Activated CD8-positive, alpha-beta memory T cell treated with anti-CD3 and anti-CD28 coated beads, Interleukin-2, amount 50 U/mL, for 4 hours (primary cell): Measurements from ENCODE around the gene TYRP1.
"Not testable (repeated sequence)": the region's sequence is repeated elsewhere in the genome, so short reads cannot be mapped to it uniquely, and the experiment has no call there.

Experiments used
- DNase-seq: peaks from one replicate; pipeline ENCODE4 v3.0.0-alpha.2; 2020

The TYRP1 gene, protein sequence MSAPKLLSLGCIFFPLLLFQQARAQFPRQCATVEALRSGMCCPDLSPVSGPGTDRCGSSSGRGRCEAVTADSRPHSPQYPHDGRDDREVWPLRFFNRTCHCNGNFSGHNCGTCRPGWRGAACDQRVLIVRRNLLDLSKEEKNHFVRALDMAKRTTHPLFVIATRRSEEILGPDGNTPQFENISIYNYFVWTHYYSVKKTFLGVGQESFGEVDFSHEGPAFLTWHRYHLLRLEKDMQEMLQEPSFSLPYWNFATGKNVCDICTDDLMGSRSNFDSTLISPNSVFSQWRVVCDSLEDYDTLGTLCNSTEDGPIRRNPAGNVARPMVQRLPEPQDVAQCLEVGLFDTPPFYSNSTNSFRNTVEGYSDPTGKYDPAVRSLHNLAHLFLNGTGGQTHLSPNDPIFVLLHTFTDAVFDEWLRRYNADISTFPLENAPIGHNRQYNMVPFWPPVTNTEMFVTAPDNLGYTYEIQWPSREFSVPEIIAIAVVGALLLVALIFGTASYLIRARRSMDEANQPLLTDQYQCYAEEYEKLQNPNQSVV

DNA sequence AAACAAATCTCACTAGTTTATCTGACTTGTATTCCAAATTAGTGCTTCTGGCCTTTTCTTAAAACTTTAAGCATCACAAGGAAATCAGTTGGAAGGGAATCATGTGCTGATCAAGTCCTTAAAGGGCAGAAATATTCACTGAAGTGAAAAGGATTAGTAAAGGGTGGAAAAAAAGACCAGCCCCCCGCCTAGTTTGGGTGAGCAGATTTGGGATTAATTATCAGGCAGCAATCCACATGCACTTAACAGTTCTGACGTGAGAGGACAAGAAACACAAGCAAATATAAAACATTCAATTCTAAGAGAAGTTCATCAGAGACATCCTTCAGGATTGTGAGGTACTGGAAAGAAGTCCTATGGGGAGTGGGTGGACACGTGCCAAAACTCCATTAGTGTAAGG is at the start of gene TYRP1:
Gene TYRP1 (plus strand): TSS at position 245 of the 400 bp plus-strand sequence. CDS start 612 bp downstream, outside the sequence.
- no peak for DNase-seq

DNA sequence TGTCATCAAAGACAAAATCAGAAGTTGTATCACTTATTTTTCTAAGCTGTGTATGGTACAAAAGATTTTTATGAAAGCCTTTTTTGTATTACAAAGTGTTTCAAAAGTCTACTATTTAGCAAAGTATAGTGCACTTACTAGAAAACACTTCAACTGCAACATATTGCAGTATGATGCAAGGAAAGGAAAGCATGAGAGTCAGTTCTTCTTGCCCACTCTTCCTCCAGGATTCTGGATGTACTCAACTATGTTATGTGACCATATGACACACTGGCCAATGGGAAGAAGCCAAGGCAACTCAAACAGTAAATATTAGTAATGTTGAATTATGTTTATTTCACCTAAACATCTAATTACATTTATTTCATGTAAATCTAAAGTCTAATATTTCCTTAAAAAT is 49.5 kb upstream of the TYRP1 start:
- no peak for DNase-seq

DNA sequence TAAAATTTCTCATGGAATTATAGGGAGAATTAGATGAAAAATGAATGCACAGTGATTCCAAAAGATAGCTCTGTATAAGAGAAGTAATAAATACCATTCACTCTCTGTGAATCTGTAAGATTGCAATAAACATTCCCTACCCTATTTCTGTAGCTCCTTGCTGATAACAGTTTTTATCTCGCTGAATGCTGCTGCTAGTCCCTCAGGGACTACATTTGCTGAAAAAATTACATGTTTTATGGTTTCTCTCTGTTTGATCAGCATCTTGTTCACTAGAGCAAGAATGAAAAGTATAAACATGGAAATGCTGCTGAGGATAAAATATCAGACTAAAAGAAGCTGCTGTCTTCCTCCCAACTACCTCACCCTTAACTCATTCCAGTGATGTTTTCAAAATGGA is 44.3 kb upstream of the TYRP1 start:
- DNase-seq: no peak

DNA sequence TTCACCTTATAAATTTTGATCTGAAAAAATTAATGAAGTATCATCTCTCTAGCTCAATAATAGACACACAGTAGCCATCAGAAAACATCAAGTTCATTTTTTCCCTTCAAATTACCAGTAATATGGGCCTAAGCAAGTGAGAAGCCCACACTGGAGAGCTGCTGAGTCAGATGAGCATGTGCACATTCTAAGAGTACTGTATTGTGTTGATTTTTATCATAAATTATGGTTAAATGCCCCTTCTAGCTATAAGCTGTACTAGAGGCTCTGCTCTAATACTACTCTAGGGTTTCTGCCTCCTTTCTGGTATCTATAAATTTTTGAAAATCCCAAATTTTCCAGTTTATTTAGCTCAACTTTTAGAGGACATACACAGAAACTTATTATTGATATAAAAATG is 42.1 kb upstream of the TYRP1 start:
- no peak for DNase-seq

DNA sequence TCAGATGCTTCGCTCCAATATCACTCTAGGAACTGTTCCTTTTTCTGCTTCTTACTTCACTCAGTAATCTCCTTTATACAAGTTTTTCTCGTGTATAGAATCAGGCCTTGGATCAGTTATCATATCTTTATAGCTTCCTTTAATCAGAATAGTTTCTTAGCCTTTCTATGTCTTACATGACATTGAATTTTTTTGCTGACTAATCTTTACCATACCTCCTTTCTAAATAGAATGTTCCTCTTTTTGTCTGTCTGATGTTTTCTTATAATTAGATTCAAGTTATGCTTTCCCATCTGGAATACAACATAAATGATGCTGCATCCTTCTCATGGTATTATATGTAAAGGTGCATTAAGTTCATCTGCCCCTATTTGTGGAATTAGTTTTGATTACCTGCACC is 40.2 kb upstream of the TYRP1 start:
- no peak for DNase-seq

DNA sequence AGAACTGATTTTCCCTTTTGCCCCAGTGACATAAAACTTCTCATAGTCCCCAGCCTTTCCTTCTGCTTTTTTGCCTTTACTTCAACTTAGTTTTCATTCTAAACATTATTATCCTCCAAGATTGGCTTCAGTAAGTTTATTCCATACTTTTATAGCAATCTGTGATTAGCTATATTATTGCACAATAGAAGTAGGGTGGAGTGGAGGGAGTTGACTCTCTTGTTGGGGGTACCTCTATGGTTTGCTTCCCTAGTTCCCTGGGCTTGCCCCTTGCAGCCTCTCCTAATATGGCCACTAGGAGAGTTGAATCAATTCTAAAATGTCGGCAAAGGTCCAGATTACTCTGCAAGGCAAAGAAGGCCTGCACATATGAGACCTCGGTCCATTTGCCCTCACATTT is 36.4 kb upstream of the TYRP1 start:
- no peak for DNase-seq

DNA sequence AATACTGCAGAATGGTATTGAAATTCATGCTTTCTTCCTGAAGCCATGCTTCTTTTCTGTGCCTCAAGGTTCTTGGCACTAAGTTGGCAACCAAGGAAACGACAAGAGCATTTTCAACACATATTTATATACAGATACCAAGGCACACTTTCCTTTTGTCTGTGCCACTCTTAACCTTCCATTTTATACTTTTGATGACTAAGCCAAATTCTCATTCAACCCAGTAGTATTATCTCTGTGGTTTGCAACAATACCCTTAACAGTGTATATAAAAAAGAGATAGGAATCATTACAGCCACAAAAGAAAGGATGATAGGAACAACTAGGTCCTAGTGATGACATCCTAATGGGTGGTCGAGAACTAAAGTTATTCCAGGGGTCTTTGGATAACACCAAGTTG is 36.0 kb upstream of the TYRP1 start:
- no peak for DNase-seq

DNA sequence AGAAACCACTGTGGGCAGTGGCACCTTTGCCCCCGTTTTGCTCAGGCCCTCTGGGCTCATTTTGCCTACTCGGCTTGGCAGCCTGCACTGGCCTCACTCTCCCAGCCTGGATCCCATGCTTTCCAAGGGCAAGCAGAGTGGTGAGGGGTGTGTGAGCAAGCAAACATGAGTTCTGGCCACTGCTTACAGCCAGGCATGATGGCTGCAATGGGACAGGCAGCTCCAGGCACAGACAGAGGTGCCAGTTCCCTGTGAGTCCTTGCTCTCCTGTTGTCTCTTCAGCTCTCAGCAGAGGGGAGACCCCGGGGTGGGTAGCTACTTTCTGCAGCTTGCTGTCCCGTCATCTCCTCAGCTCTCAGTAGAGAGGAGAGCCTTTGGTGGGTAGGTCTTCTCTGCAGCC is 35.2 kb upstream of the TYRP1 start:
- DNase-seq: no peak

DNA sequence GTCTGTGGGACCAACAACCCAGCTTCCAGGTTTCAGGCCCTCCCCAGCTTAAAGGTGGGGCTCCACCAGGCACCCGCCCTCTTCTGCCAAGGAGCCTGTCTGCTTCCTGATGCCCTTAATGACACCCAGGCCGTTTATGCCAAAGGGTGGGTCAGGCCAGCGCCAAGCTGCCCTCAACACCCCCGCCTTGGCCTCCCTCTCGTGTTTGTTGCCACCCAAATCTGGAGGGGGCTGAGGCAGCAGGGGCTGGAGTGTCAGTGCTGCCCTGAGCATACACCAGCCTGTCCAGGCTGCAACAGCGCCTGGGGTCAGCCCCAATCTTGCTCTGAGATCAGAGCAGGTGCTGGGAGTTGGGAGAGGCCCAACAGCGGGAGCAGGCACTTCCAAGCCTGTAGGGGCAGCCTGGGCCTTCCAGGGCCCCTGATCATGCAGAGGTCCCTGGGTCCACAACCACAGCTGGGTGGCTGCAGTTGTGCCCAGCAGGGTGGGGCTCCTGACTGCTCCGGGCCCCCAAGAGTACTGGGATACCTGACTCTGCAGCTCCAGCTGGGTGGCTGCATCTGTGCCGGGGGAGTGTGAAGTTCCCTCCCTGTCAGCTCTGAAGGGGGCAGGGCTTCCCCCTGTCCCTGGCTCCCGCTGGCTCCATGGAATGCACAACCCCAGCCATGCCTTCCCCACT is 34.5 kb upstream of the TYRP1 start:
- DNase-seq: no peak

DNA sequence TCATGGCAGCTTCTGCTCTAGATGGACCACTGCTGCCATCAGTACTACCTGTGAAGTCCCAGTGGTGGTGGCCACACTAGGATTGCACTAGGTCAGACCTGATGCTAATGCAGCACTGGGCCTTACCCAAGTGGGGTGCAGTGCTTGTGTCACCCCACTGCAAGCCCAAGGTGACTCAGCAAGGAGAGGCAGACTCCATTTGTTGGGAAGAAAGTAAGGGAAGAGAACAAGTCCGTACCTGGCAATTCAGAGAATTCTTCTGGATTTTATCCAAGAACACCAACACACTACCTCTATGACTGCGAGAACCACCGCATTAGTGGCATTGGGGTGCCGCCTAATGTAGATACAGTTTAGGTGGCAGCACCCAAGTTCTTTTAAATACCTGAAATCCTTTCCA is 34.0 kb upstream of the TYRP1 start:
- no peak for DNase-seq

DNA sequence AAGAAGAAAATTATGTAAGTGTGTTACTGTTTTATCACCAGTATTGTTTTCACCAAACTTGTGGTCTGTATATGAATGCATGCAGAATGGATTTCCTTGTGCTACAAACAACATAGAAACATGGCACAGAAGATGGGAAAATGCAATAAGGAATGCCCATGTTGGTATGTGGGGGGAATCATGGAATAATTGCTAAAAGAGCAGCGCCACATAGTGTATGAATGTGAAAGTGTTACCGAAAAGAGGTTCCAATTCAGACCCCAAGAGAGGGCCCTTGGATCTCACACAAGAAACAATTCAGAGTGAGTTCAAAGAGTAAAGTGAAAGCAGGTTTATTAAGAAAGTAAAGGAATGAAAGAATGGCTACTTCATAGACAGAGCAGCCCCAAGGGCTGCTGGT is 26.4 kb upstream of the TYRP1 start:
- DNase-seq: no peak

DNA sequence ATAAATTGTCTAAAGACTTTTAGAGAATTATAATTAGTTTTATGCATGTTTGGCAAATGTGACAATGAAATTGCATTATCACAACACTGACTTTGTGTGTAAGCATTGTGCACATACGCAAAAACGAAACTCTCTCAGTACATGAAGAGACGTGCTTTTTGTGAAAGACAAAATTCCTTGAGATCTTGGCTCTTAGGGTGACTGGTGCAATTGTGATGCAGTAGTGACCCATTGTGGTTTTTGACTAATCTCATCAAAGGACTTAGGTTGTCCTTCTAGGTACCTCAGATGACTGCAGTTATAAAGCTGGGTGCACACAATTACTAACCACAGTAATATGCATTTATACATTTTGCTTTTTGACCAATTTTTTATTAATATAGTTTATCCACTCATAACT is 25.3 kb upstream of the TYRP1 start:
- no peak for DNase-seq

DNA sequence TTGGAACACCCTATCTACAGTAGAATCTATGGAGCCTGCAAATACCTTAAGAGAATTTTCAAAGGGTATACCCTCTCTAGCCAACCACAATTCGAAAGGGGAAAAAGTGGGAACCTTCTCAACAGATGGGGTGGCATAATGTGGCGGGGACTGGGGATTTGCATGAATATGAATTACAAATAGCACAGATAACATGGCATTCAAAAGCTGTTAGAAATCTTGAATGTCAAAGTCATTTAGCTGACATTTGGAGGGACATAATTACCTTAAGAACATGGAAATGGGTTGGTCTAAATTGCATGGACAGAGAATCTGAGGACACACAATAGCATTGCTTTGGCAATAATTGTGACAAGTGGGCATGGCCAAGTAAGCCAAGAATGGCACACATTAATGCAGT is 23.2 kb upstream of the TYRP1 start:
- DNase-seq: no peak

DNA sequence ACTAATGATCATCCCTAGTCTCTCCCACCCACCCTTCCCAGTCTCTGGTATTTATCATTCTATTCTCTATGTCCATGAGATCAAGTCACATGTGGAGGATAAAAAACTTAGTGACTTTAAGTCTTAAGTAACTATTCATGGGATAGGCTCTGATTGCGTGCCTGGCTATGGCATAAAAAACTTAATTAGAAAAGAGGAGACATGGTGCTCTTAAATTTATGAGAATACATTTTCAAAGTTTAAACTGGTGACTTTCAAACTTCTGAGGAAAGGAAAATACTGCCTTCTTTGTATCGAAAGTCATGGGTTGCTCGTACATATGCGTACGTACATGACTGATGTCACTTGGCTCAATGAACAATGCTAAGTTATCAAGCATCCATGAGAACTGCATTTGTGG is 18.2 kb upstream of the TYRP1 start:
- no peak for DNase-seq

DNA sequence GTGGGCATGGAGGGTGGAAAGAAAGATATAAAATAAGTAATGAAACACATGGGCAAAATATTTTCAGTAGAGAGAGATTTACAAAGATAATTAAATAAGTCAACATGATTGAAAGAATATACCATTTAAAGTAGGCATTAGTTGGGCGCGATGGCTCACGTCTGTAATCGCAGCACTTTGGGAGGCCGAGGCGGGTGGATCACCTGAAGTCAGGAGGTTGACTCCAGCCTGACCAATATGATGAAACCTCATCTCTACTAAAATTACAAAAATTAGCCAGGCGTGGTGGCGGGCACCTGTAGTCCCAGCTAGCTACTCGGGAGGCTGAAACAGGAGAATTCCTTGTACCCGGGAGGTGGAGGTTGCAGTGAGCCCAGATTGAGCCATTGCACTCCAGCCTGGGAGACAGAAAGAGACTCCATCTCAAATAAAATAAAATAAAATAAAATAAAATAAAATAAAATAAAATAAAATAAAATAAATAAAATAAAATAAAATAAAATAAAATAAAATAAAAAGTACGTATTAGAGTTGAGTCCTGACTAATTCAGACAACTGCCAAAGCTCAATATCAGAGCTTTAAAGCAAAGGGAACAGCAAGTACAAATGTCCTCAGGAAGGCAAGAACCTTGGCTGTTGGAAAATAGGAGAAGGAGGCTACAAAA is 15.6 kb upstream of the TYRP1 start:
- not testable (repeated sequence) for DNase-seq

DNA sequence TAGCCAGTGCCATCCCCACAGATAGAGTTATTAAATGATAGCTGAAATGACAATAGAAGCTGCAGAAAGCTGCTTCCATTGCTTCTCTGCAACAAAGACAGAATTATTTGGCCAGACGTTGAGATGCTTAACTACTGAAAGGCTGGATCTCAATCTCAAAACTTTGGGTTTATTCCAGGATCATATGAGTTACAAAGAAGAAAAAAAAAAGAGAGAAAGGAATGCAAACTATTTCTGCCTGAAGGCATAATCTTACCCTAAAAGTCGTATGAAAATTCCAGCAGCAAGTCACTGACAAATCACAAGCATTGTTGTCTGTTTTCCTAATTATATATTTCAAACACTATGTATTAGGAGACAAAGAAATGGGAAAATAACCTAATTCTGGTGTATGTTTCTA is 12.8 kb upstream of the TYRP1 start:
- DNase-seq: no peak

DNA sequence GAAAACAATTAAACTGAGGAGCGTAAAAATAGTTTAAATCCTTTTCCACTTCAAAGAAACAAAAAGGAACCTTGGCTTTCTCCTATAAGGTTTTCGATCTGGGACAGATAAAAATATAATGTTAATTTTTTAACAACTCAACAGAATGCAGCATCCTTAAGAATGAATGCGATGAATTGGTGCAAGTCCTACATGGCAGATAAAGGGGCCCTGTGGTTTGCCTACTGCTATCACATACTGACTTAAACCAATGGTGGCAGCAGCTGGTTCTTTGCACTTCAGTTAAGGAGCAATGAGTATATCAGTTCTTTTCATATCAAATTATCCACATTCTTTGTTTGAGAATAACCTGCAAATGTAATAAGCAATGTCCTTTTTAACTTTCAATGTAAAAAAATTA is 12.4 kb upstream of the TYRP1 start:
- no peak for DNase-seq

DNA sequence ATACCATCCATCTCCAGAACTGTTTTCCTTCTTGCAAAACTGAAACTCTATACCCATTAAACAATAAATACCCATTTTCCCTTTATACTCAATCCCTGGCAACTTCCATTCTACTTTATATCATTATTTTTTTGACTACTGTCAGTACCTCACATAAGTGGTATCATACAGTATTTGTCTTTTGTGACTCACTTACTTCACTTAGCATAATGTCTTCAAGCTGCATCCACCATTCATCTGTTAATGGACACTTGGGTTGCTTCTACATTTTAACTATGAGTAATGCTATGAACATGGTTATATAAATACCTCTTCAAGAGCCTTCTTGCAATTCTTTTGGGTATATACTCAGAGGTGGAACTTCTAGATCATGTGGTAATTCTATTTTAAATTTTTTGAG is 11.6 kb upstream of the TYRP1 start:
- DNase-seq: no peak

DNA sequence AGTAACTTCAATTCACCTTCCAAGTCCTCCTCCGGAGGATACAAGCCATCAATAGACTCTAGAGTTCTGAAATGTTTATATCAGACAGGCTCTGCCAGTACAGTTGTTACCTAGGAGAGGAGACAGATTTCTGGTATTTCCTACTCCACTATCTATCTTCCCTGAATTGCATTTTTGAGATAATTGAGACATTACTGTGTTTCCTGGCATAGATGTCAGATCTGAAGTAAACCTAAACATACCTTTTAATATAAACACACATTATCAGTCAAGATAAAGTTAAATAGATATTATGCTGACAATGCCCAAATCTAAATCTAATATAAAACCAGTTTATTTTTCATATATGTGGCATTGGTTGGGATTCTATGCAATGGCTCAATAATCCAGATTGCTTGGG is 8.2 kb upstream of the TYRP1 start:
- no peak for DNase-seq

DNA sequence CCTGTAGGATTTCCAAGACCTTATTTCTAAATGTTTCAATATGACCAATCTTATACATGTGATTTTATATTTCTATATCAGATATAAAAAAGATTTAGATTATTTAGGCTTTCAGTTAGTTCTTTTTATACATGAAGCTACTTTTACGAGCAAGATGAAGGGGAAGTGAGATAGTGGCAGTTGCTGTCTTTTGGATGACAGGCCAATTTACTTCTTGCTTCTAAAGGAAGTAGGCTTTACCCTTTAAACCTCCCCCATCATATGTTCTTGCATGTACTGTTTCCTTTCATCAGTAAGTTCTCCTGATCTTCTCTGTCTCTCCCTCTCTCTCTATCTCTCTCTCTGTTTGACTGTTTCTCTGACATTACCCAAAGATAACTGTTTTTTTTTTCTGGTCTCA is 4.0 kb upstream of the TYRP1 start:
- no peak for DNase-seq

DNA sequence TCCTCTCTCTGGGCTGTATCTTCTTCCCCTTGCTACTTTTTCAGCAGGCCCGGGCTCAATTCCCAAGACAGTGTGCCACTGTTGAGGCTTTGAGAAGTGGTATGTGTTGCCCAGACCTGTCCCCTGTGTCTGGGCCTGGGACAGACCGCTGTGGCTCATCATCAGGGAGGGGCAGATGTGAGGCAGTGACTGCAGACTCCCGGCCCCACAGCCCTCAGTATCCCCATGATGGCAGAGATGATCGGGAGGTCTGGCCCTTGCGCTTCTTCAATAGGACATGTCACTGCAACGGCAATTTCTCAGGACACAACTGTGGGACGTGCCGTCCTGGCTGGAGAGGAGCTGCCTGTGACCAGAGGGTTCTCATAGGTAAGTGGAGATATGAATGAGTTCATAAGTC is 828 bp downstream of the TYRP1 start:
- no peak for DNase-seq

DNA sequence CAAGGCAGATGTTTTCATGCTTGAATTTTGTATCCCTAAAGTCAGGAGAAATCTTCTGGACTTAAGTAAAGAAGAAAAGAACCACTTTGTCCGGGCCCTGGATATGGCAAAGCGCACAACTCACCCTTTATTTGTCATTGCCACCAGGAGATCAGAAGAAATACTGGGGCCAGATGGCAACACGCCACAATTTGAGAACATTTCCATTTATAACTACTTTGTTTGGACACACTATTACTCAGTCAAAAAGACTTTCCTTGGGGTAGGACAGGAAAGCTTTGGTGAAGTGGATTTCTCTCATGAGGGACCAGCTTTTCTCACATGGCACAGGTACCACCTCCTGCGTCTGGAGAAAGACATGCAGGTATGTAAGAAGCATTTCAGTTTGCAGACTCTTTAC is 2.3 kb downstream of the TYRP1 start:
- no peak for DNase-seq

DNA sequence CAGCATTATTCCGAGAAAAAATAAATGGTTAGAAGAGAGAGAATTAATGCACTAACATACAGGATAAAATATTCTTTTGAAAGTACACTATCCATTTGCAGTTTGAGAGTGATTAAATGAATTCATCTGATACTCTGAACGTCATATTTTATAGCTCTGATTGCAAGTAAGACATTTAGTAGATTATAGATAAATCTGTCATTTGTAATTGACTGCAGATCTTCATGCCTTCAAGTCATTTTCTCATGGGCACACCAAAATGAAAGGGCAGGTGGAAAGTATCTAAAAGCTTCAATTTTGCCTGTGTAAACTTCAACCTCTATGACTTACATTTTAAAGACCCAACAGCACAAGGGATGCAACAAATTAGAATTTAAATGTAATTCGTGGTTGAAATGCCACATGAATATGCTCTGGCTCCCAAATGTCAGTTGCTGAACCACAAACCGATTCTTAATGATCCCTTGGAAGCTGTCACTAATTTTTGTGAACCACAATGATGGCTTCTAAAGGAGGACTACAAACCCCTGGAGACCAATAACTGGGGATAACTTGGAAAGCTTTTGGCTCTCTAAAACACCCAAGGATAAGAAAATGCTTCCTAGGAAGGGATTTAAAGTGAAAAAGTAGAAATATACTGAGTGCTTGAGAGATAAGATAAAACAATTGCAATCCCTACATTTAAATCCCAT is 3.9 kb downstream of the TYRP1 start:
- DNase-seq: no peak
